Ascending aorta (tissue), 2 donors: ENCODE results near the gene CASP5. TPM values are rescaled to one million over a fixed set of nuclear protein-coding genes. Genes with fewer than 3 reads are reported as not detected.

ENCODE experiments used
- DNase-seq, 2 donors: peaks; one replicate each; pipeline ENCODE4 v3.0.0-alpha.2; 2019; ENCODE audit warnings: low spot score in 2 of 2
- H3K27ac ChIP-seq, 2 donors: fragments of 200-600 bp; sonication (generic); one replicate each; pipeline ENCODE4 v1.5.1; 2016 to 2017; ENCODE audit warnings: mild to moderate bottlenecking in 1 of 2
- H3K27me3 ChIP-seq: fragments of 200-600 bp; sonication (generic); one replicate; pipeline ENCODE4 v1.5.1; 2017
- H3K36me3 ChIP-seq, 2 donors: fragments of 200-600 bp; sonication (generic); one replicate each; pipeline ENCODE4 v1.5.1; 2016
- H3K4me1 ChIP-seq, 2 donors: fragments of 200-600 bp; sonication (generic); one replicate each; pipeline ENCODE4 v1.5.1; 2016 to 2017; ENCODE audit warnings: mild to moderate bottlenecking in 1 of 2
- H3K4me3 ChIP-seq, 2 donors: fragments of 200-600 bp; sonication (generic); one replicate each; pipeline ENCODE4 v1.5.1; 2016 to 2017; ENCODE audit warnings: mild to moderate bottlenecking in 1 of 2
- H3K9me3 ChIP-seq, 2 donors: fragments of 200-600 bp; sonication (generic); one replicate each; pipeline ENCODE4 v1.5.1; 2016
- intact Hi-C: fragments of 100-400 bp; cut with DNase I; formaldehyde crosslinking; loops from one replicate; pipeline ENCODE4 v1.15.1; 2023
- total RNA-seq: library from RNA; depleted of rRNA; stranded (reverse); fragments of >200 nt; gene quantifications from one replicate; pipeline ENCODE4 v1.1.0, GENCODE V29; 2016
- TF ChIP-seq, protein P1 (sequence below), 3 experiments: fragments of 200-600 bp in 2 of 3; fragments of 450-650 bp in 1 of 3; sonication (generic) in 2 of 3; IDR thresholded peaks; one replicate each; pipeline ENCODE4 v1.5.1; 2016 to 2019; ENCODE audit warnings: antibody characterized with exemption in 3 of 3, mild to moderate bottlenecking in 1 of 3, moderate library complexity in 1 of 3

Gene CASP5
- total RNA-seq, 1 donor from 2014 or later: not detected

DNA sequence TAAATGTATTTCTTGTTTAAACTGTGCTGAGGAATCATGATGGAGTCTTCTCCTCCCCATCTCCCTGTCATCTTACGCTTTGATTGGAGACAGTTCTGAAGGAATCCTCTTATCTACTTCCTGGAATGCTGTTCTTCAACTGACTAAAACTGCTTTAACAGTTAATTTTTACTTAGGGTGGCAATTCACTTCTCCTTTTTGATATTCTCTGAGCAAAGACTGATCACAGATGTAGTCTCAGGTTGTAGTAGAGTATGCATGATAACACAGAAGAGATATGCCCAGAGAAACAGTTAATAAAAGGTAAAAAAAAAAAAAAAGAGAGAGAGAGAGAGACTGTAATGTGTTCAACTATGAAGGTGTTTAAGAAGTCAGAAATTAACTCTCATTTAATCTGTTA lies 1.4 kb upstream of the CASP5 start:
- no peak for DNase-seq
- Histone ChIP-seq H3K9me3 (no peaks in the 10 kb centered on the region), H3K27ac (no peak overlapping the region), H3K27me3 (no peaks in the 10 kb centered on the region), H3K36me3 (peaks cover 0 to 5% of the 10 kb centered on the region in 2 donors), H3K4me1 (no peaks in the 10 kb centered on the region), H3K4me3 (no peak overlapping the region)
- intact Hi-C loops: no loop called here
- TF ChIP-seq, protein P1, sequence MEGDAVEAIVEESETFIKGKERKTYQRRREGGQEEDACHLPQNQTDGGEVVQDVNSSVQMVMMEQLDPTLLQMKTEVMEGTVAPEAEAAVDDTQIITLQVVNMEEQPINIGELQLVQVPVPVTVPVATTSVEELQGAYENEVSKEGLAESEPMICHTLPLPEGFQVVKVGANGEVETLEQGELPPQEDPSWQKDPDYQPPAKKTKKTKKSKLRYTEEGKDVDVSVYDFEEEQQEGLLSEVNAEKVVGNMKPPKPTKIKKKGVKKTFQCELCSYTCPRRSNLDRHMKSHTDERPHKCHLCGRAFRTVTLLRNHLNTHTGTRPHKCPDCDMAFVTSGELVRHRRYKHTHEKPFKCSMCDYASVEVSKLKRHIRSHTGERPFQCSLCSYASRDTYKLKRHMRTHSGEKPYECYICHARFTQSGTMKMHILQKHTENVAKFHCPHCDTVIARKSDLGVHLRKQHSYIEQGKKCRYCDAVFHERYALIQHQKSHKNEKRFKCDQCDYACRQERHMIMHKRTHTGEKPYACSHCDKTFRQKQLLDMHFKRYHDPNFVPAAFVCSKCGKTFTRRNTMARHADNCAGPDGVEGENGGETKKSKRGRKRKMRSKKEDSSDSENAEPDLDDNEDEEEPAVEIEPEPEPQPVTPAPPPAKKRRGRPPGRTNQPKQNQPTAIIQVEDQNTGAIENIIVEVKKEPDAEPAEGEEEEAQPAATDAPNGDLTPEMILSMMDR (IDR thresholded peaks at IDR 0.05): no peak

DNA sequence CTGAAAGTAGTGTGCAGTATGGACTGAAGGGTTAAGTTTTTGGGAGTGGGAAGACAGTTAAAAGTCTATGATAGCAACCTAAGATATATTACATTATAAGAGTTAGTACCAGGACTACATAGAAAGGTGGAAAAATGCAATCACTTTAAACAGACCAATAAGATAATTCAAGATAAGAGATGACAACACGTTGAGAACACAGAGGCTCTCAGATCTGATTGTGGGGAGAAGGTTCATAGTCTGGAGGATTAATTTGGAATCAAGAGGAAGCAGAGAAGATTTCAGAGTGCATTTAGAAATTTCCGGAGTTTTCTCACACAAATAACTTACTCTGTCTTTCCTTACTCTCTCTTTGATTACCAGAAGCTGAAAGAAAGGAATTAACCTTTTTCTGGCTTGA lies 441 bp downstream of the CASP5 start:
- TF ChIP-seq, protein P1 (IDR thresholded peaks at IDR 0.05): no peak
- H3K27ac ChIP-seq: no peak overlapping the region
- H3K4me1 ChIP-seq: no peaks in the 10 kb centered on the region
- H3K36me3 ChIP-seq: no peaks in the 10 kb centered on the region
- H3K9me3 ChIP-seq: no peaks in the 10 kb centered on the region
- DNase-seq: no peak
- no peaks in the 10 kb centered on the region for H3K27me3 ChIP-seq
- no peak overlapping the region for H3K4me3 ChIP-seq
- intact Hi-C loops: no loop called here

DNA sequence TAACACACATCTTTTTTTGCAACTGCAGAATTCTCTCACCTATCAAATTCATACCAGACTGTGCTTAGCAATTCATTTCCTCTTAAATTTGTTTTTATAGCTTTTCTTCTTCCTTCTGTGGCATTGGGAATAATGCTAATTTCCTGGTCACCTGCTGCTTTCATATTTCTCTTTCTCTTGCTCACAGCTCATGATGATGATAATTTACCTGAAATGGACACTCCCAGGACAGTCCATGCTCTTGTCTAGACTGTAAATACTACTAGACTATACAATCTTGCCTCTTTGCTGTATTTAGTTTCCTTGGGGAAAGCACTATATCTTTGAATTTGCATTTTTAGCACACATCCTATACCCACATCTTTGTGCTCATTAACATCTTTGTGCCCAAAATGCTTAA lies 15.5 kb downstream of the CASP5 start:
- no peak for DNase-seq

DNA sequence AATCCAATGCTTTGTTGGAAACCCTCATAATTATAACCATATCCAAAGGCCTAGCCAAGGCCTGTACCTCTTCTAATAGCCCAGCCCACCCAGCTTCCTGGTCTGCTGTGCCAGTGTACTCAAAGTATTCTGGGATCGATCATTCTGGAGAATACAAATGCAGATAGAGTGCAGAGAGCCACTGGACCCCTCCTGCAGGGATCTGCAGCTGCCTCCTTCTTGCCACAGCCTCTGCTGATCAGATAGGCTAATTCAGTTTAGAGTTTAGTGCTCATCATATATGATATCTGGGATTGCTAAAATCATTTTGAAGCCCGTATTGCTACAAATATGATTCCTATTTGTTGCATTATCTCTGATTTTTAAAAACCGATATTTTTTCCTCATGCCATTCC lies 17.5 kb downstream of the CASP5 start:
- DNase-seq: no peak
- Histone ChIP-seq H3K36me3 (no peaks in the 10 kb centered on the region), H3K27ac (no peak overlapping the region), H3K27me3 (no peaks in the 10 kb centered on the region), H3K4me3 (no peak overlapping the region), H3K4me1 (no peaks in the 10 kb centered on the region), H3K9me3 (no peaks in the 10 kb centered on the region)
- TF ChIP-seq, protein P1 (IDR thresholded peaks at IDR 0.05): no peak
- intact Hi-C loops: no loop called here

More for the DNA sequence above, 15.5 kb downstream of the CASP5 start:
- no peaks in the 10 kb centered on the region for H3K36me3 ChIP-seq
- TF ChIP-seq, protein P1 (IDR thresholded peaks at IDR 0.05): no peak
- no peak overlapping the region for H3K4me3 ChIP-seq
- H3K4me1 ChIP-seq: no peaks in the 10 kb centered on the region
- intact Hi-C loops: no loop called here
- no peaks in the 10 kb centered on the region for H3K27me3 ChIP-seq
- H3K27ac ChIP-seq: no peak overlapping the region
- no peaks in the 10 kb centered on the region for H3K9me3 ChIP-seq

DNA sequence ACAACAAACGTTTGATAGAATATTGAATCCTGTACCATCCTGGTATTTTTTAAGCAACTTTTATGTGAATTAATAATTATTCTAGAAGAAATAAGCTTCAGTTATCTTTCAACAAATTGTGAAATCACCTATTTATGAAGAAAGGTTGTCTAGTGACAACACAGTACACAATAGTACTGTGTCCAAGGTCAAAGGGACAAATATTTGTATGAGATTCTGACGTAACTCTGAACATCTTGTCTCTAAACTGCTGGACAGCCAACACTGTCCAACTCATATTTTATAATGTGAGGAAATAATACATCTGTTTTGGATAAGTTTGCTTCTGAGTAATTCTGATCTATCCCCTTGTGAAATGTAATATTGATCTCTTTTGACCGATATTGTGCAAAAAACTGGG lies 18.9 kb downstream of the CASP5 start:
- no peaks in the 10 kb centered on the region for H3K27me3 ChIP-seq
- H3K4me3 ChIP-seq: no peak overlapping the region
- intact Hi-C loops: no loop called here
- no peaks in the 10 kb centered on the region for H3K36me3 ChIP-seq
- no peaks in the 10 kb centered on the region for H3K9me3 ChIP-seq
- TF ChIP-seq, protein P1 (IDR thresholded peaks at IDR 0.05): no peak
- no peaks in the 10 kb centered on the region for H3K4me1 ChIP-seq
- no peak overlapping the region for H3K27ac ChIP-seq
- DNase-seq: no peak

DNA sequence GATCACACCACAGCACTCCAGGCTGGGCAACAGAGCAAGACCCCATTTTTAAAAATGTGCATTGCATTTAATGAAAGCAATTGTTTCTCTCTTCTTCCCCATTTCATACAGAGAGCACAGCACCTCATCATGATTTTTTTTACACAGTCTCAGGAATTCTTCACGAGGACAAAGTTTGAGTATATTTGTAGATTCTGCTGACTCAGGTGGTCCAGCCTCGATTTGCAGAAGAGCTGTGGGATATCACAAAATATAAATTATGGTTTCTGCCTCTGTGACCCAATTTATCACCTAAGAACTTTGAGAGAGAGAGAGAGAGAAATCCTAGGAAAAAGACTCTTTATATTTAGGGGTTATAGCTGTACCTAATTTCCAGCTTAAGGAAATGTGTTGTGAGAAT lies 19.8 kb downstream of the CASP5 start:
- DNase-seq: no peak
- no peak overlapping the region for H3K27ac ChIP-seq
- no peaks in the 10 kb centered on the region for H3K4me1 ChIP-seq
- intact Hi-C loops: no loop called here
- no peaks in the 10 kb centered on the region for H3K9me3 ChIP-seq
- H3K27me3 ChIP-seq: no peaks in the 10 kb centered on the region
- TF ChIP-seq, protein P1 (IDR thresholded peaks at IDR 0.05): no peak
- H3K4me3 ChIP-seq: no peak overlapping the region
- no peaks in the 10 kb centered on the region for H3K36me3 ChIP-seq
